ENCODE data around the gene MPP4. TPM values are rescaled to one million over a fixed set of nuclear protein-coding genes. Genes with fewer than 3 reads are reported as not detected.
A peak's percentile ranks its signal among the peaks of the same experiment; 100 is the strongest.

MPP4 gene
- total and polyA plus RNA-seq, 9 of the 15 experiments (the other 6 are each of a cell fraction or from before 2014, with no cell fraction given) = 0.03 to 0.08 TPM; not detected in 7

- 36% methylated on average over 2 of the region's 2 CpGs for WGBS (ENCODE audit: insufficient coverage, low coverage, missing lambda C conversion rate)
- H3K9me3 ChIP-seq (replicated peaks; ENCODE audit: control insufficient read depth, insufficient read depth, low read depth, low read length) = no peaks in the 10 kb centered on the region
- ATAC-seq = no peak
- no peak overlapping the region for H3K9ac ChIP-seq (ENCODE audit: insufficient read depth in 1 of 2, low read depth in 2 of 2, low read length in 2 of 2)
- no peak overlapping the region for H3K4me2 ChIP-seq (ENCODE audit: insufficient read depth, low read length)
- ChIA-PET CTCF (ENCODE audit: low intra/inter-chr PET ratio) (no interaction called here), POLR2A (no interaction called here)
- no peaks in the 10 kb centered on the region for H3K4me1 ChIP-seq (replicated peaks in 1 of 2; ENCODE audit: control insufficient read depth in 2 of 2, insufficient read depth in 2 of 2, low read length in 2 of 2)
- peaks cover 20% of the 10 kb centered on the region; the same call in 1 of the 3 replicates for H3K36me3 ChIP-seq (ENCODE audit: control insufficient read depth, insufficient read depth, low read length)
- TF ChIP-seq MYNN (IDR thresholded peaks at IDR 0.05) = peak; percentile 90
- TF ChIP-seq MYNN (CRISPR knock-in tag; IDR thresholded peaks at IDR 0.05) = no peak
- no peak for TF ChIP-seq ARID3A (IDR thresholded peaks at IDR 0.05; ENCODE audit: borderline replicate concordance, low read depth, low read length)
- H2AFZ ChIP-seq (ENCODE audit: low read depth, low read length) = no peak overlapping the region
- H3K4me3 ChIP-seq = no peak overlapping the region
- no peak for FAIRE-seq
- no peaks in the 10 kb centered on the region for H3K9me1 ChIP-seq (ENCODE audit: control insufficient read depth, insufficient read depth, low read length)
- H4K20me1 ChIP-seq (replicated peaks; ENCODE audit: control insufficient read depth, insufficient read depth, low read length) = no peaks in the 10 kb centered on the region
- no peaks in the 10 kb centered on the region for H3K79me2 ChIP-seq (ENCODE audit: control insufficient read depth, insufficient read depth, low read length)
- DNase-seq (ENCODE audit: extremely low read depth in 1 of 4, low spot score in 3 of 4) = no peak
- BruUV-seq (replicated peaks) = no TSS peak
- H3K27ac ChIP-seq (ENCODE audit: extremely low read depth, low read depth, low read length) = no peak overlapping the region
- intact Hi-C loops (cut with micrococcal nuclease) = no loop called here
- H3K27me3 ChIP-seq (ENCODE audit: control insufficient read depth in 2 of 2, insufficient read depth in 2 of 2, low read length in 2 of 2) = no peaks in the 10 kb centered on the region
- in situ Hi-C loops (cut with MboI) = no loop called here
Measured at GRCh38 chr2:201709049-201709448, 10.6 kb upstream of the MPP4 start.

- ChIA-PET POLR2A (no interaction called here), CTCF (ENCODE audit: low intra/inter-chr PET ratio) (no interaction called here)
- H3K9me1 ChIP-seq (ENCODE audit: control insufficient read depth, insufficient read depth, low read length) = no peaks in the 10 kb centered on the region
- no peak overlapping the region for H3K9ac ChIP-seq (ENCODE audit: insufficient read depth in 1 of 2, low read depth in 2 of 2, low read length in 2 of 2)
- in situ Hi-C loops (cut with MboI) = no loop called here
- DNase-seq (ENCODE audit: extremely low read depth in 1 of 4, low spot score in 3 of 4) (no peak), ATAC-seq (no peak), FAIRE-seq (no peak)
- no peaks in the 10 kb centered on the region for H3K4me1 ChIP-seq (replicated peaks in 1 of 2; ENCODE audit: control insufficient read depth in 2 of 2, insufficient read depth in 2 of 2, low read length in 2 of 2)
- intact Hi-C loops (cut with micrococcal nuclease) = no loop called here
- H3K36me3 ChIP-seq (ENCODE audit: control insufficient read depth, insufficient read depth, low read length) = peaks cover 23% of the 10 kb centered on the region; the same call in 1 of the 3 replicates
- H3K4me3 ChIP-seq = no peak overlapping the region
- H3K9me3 ChIP-seq (replicated peaks; ENCODE audit: control insufficient read depth, insufficient read depth, low read depth, low read length) = no peaks in the 10 kb centered on the region
- H3K4me2 ChIP-seq (ENCODE audit: insufficient read depth, low read length) = no peak overlapping the region
- 75% methylated on average over 1 of the region's 3 CpGs for WGBS (ENCODE audit: insufficient coverage, low coverage, missing lambda C conversion rate)
- no peak overlapping the region for H2AFZ ChIP-seq (ENCODE audit: low read depth, low read length)
- no peaks in the 10 kb centered on the region for H3K27me3 ChIP-seq (ENCODE audit: control insufficient read depth in 2 of 2, insufficient read depth in 2 of 2, low read length in 2 of 2)
- H3K27ac ChIP-seq (ENCODE audit: extremely low read depth, low read depth, low read length) = no peak overlapping the region
- H4K20me1 ChIP-seq (replicated peaks; ENCODE audit: control insufficient read depth, insufficient read depth, low read length) = no peaks in the 10 kb centered on the region
- TF ChIP-seq ZNF785 (CRISPR knock-in tag; IDR thresholded peaks at IDR 0.05) = no peak
- TF ChIP-seq CTCF (IDR thresholded peaks at IDR 0.05 in 2 of 3, conservative IDR thresholded peaks at IDR 0.05 in 1 of 3; ENCODE audit: insufficient read depth in 2 of 3, low read depth in 1 of 3, low read length in 3 of 3) = peak in 1 of 3 experiments; percentile 19; a peak in 1 of 6 replicates
- no peaks in the 10 kb centered on the region for H3K79me2 ChIP-seq (ENCODE audit: control insufficient read depth, insufficient read depth, low read length)
- BruUV-seq (replicated peaks) = no TSS peak
Measured at GRCh38 chr2:201707753-201708152, 9.3 kb upstream of the MPP4 start.

Measured in K562 (cell line).